ENCODE measurements around the gene VCPKMT.
A peak's percentile ranks its signal among the peaks of the same experiment; 100 is the strongest.

Gene VCPKMT

DNA sequence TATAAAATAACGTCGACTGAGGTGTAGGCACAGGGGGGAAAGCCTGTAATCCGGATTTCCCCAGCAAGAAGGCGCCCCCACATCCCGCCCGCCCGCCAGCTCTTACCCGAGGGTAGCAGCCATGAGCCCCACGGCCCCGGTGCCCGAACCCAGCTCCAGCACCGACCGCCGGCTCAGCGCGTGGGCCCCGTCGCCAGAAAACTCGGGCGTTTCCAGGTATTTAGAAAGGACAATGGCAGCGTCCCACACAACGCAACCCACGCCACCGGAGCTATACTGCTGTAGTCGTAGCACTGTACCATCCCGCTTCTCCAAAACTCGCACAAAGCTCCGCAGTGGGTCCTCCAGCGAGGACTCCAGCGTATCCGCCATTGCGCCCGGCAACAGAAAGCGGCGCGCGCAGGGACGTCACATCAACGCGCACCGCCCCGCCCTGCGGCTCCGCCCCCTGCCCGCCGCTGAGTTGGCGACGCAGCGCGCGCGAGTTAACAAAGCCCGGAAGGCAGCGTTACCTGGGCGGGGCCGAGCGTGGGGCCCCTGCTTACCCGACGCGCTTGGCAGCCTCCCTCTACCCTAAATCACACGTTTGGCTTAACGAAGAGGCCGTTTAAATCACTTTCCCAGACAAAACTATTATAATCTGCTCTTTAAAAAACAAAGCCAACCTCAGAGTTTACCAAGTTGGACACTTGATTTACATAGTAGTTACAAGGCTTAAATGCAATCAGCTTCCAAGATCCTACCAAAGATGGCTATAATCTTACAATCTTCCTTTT is at the start of gene VCPKMT:
VCPKMT (minus strand) TSS at position 392 of the 776 bp plus-strand sequence; CDS start at position 372, 20 bp downstream.
- peak; percentile 94 for DNase-seq (ENCODE audit: low read depth)

DNA sequence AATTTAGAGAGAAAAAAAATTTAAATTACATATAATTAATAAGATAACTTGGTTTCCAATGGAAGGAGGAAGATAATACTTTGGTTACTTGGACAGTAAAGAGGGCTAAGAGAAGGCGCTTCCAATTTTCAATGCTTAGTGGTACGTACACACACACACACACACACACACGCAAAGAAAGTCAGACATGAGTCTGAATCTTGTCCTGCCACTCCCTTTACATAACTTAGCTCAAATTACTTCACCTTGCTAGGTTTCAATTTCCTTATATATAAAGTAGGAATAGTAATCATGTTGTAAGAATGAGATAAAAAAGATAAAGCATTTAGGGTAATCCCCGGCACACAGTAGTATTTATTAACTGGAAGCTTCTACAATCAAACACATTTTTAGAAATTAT is 39.7 kb upstream of the VCPKMT start:
- no peak for DNase-seq (ENCODE audit: low read depth)

- DNase-seq (ENCODE audit: low read depth): no peak
Observed at GRCh38 chr14:50148799-50149198, 32.4 kb upstream of the VCPKMT start.

DNA sequence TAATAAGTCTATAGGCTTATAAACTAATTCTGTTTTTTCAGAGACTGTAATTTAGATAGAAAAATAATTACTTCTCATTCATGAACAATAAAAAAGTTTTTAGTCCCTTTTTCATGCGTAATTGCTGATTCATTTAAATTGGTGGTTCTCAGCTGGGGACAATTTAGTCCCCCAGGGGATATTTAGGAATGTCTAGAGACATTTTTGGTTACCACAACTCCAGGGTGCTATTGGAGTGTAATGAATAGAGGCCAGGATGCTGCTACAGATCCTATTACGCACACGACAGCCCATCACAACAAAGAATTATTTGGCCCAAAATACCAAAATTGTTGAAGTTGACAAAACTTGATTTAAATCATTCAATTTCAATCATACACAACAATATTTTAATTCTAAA is 22.8 kb upstream of the VCPKMT start:
- no peak for DNase-seq (ENCODE audit: low read depth)

DNA sequence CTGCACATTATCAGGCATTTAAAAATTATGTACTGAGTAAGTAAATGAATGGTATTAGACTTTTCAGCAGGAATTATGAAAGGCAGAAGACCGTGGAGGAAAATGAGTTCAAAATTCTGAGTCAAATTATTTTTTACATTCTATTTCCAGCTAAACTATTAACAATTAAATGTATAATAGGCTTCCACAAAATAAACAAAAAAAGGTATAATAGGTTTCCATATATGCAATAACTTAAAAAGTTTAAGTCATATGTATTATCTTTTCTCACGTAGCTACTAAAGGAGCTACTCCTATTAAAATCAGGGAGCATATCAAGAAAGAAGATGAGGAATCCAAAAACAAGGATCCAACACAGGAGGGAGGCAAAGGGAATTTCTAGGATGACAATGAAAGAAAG is 11.4 kb upstream of the VCPKMT start:
- DNase-seq (ENCODE audit: low read depth): no peak

DNA sequence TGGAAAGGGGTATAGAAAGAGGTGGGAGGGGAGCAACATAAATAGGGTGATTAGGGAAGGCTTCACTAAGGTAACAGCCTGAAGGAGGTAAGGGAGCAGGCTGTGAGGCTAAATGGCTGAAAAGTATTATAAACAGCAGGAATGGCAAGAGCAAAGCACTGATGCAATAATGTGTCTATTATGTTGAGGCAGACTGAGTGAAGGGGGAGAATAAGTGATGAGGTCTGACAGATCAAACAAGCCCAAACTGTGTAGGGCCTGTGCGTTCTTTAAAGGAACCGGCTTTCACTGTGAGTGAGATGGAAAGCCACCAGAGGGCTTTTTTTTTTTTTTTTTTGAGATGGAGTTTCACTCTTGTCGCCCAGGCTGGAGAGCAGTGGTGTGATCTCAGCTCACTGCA is 6.7 kb upstream of the VCPKMT start:
- no peak for DNase-seq (ENCODE audit: low read depth)

GRCh38 chr14:50122291-50122690 is 5.9 kb upstream of the VCPKMT start:
- DNase-seq (ENCODE audit: low read depth): no peak

- no peak for DNase-seq (ENCODE audit: low read depth)
Observed at GRCh38 chr14:50121486-50121885, 5.1 kb upstream of the VCPKMT start.

- DNase-seq (ENCODE audit: low read depth): no peak
Observed at GRCh38 chr14:50117456-50117855, 1.1 kb upstream of the VCPKMT start.

DNA sequence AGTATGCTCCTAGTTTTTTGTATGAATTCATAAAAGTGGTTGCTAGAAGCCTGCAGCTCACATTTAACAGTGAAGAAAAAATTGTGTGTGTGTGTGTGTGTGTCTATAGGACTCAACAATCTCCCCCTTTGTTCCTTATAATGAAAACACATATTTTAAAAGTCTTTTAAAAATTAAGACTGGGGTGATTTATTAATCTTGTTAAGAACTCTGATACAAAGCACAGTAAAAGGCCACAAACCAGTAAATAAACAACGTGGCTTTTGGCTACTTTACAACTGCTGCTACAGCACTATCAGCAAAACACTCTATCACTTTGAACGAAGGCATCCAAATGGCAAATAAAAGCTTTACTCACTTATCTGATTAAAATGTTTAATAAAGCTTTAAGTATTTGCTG is 594 bp upstream of the VCPKMT start:
- no peak for DNase-seq (ENCODE audit: low read depth)

GRCh38 chr14:50113381-50114035 is 2.9 kb downstream of the VCPKMT start:
- no peak for DNase-seq (ENCODE audit: low read depth)

DNA sequence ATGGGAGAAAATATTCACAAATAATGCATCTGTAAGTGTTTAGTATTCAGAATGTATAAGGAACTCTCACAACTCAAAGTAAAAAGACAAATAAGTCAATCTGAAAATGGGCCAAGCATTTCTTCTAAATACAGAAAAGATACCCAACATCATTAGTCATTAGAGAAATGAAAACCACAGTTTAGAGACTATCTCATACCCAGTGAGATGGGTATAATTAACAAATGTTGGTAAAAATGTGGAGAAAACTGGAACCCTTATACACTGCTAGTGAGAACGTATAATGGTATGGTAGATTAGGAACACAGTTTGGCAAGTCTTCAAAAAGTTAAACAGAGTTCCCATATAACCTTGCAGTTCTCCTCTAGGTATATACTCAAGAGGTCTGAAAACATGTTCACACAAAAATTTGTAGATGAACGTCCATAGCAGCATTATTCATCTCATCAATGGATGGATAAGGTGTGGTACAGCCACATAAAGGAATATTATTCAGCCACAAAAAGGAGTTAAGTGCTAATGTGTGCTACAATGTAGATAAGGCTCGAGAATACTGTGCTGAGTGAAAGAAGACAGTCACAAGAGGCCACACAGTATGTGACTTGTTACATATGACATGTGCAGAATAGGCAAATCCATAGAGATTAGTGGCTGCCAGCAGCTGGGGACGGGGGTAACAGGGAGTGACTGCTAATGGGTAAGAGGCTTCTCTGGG is 5.9 kb downstream of the VCPKMT start:
- no peak for DNase-seq (ENCODE audit: low read depth)

DNA sequence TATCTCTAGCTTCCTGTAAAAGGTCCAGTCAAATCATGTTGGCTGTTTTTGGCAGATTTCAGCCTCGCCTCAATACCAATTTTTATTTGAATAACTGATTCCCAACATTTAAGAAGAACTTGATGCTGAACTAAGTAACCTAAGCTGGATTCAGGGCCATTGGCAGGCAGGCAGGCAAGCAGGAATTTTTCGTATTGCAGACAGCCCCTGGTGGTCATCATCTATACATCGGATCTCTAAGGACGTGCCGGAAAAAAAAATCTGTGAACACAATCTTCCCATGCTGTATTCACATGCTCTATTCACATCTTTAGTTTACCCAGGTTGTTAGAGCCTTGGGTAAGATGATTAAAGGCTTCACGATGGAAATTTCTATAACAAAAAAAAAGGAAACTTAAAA is 7.0 kb downstream of the VCPKMT start:
- DNase-seq (ENCODE audit: low read depth): no peak

DNA sequence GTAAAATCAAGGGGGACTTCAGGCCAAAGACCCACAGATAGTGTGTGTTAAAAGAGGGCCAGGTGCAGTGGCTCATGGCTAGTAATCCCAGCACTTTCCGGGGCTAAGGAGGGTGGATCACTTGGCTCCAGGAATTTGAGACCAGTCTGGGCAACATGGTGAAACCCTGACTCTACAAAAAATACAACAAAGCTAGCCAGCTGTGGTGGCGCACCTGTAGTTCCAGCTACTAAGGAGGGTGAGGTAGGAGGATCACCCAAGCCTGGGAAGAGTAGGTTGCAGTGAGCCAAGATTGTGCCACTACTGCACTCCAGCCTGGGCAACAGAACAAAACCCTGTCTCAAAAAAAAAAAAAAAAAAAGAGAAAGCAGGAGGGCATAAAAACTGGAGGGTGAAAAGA is 8.5 kb downstream of the VCPKMT start:
- DNase-seq (ENCODE audit: low read depth): no peak

DNA sequence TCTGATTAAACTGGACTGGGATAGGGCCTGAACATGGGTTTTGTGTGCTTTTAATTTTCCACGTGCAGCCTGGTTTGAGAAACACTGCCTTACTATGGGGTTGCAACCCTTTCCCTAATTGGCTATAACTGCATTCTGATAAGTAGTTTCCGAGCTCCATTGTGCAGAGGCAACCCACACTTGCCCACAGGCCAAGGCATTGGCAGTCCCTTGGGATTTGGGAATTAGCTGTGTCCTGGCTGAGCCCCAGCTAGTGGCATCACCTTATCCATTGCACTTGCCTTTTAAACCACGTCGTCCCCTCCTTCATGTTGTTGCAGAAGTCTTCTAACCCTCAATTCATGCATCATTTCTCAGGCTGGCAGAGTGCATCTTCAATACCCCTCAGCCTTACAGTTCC is 10.2 kb downstream of the VCPKMT start:
- DNase-seq (ENCODE audit: low read depth): no peak

DNA sequence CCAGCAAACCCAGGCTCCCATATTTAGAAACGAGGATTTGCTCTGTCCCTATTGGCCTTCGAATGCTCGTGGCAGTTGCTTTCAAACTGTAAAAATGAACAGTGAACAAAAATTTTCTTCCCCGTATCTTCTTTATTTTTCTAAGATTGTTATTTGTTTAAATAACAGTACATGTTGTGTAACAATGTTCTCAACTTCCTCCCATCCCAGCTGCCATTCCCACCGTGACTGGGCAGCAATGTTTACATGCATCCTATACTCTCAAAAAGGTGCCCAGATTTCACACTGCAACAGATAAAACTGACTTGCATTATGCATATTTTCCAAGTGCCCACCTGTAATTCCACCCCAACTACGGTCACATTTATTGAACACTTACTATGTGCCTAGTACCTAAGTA is 12.8 kb downstream of the VCPKMT start:
- no peak for DNase-seq (ENCODE audit: low read depth)

GRCh38 chr14:50101417-50101816 is 15.0 kb downstream of the VCPKMT start:
- DNase-seq (ENCODE audit: low read depth): no peak

DNA sequence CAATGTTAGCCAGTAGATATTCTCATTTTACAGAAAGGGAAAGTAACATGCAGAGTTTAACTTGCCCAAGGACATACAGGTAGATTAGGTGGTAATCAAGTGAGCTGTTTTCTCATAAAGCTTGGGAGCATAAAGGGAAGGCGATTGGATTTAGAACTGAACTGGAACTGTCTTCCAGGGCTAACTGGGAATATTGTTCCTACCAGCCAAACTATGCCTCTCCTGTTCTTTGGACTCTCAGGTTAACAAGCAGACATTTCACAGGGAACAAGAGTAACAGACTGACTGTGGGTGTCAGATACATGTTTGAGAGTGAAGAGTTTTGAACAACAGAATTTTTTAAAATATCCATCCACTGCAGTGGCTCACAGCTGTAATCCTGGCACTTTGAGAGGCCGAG is 15.6 kb downstream of the VCPKMT start:
- no peak for DNase-seq (ENCODE audit: low read depth)

- DNase-seq (ENCODE audit: low read depth): no peak
Observed at GRCh38 chr14:50099335-50099734, 17.0 kb downstream of the VCPKMT start.

GRCh38 chr14:50095895-50096294 is 20.5 kb downstream of the VCPKMT start:
- DNase-seq (ENCODE audit: low read depth): no peak

DNA sequence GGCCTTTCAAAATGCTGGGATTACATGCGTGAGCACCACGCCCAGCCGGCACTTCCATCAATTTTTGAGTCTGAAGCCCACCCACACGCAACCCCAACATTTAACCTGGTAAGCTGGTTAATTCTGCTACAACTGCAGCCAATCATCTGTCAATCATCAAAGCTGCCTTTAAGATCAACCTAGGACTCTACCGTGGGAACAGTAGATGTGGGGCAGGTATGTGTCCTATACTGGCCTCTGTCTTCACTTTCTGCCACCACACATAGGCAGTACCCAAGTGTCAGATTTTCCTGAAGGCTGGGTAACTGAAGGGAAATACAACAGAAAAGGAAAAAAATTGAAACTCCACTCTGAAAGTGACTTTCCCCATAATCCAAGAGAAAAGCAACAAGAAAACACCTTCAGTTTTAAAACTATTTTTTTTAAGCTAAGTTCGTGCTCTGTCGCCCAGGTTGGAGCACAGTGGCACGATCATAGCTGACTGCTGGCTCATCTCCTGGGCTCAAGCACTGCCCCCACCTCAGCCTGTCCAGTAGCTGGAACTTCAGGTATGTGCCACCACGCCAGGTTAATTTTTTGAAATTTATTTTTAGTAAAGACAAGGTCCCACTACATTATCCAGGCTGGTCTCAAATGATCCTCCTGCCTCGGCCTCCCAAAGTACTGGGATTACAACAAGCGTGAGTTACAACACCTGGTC is 22.2 kb downstream of the VCPKMT start:
- no peak for DNase-seq (ENCODE audit: low read depth)

DNA sequence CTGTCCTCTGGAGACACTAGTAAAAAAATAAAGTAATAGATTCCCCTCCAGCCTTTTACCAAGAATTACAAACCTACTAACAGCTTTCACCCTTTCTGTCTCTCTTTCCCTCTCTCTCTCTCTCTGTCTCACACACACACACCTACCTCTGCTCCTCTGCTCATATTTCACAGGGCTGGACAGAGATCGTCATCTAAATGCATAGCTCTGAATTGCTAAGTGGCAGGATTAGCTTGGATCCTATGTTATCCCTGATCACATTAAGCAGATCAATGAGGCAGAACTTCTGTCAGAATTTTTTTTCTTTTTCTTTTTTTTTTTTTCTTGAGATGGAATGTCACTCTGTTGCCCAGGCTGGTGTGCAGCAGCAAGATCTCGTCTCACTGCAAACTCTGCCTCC is 22.9 kb downstream of the VCPKMT start:
- no peak for DNase-seq (ENCODE audit: low read depth)
